GM21723 (cell line): Measurements from ENCODE around the gene FRK.
"Not testable (repeated sequence)": the region's sequence is repeated elsewhere in the genome, so short reads cannot be mapped to it uniquely, and the experiment has no call there.

Source experiments
- ATAC-seq: cut with Tn5 transposase; IDR thresholded peaks from one replicate; pipeline ENCODE4 v1.9.1; 2021; ENCODE audit warnings: mild to moderate bottlenecking, moderate library complexity; ENCODE audit not compliant: unreplicated experiment

The FRK gene

GRCh38 chr6:116074732-116075390 is 14.2 kb upstream of the FRK start:
- ATAC-seq: no peak

GRCh38 chr6:116073765-116074440 is 13.2 kb upstream of the FRK start:
- ATAC-seq: no peak

GRCh38 chr6:116072368-116072767 is 11.7 kb upstream of the FRK start:
- no peak for ATAC-seq

GRCh38 chr6:116070616-116071389 is 10.1 kb upstream of the FRK start:
- ATAC-seq: no peak

GRCh38 chr6:116070101-116070500 is 9.4 kb upstream of the FRK start:
- ATAC-seq: no peak

- ATAC-seq: no peak
These were observed 6.1 kb upstream of the FRK start for GRCh38 chr6:116066789-116067188.

GRCh38 chr6:116064666-116065065 is 4.0 kb upstream of the FRK start:
- no peak for ATAC-seq

- no peak for ATAC-seq
These were observed 1.8 kb upstream of the FRK start for GRCh38 chr6:116062496-116062895.

GRCh38 chr6:116059713-116060571 is 749 bp downstream of the FRK start:
- ATAC-seq: peak; percentile 75

GRCh38 chr6:116057766-116058165 is 2.9 kb downstream of the FRK start:
- no peak for ATAC-seq

- no peak for ATAC-seq
These were observed 5.2 kb downstream of the FRK start for GRCh38 chr6:116055513-116055912.

- no peak for ATAC-seq
These were observed 9.4 kb downstream of the FRK start for GRCh38 chr6:116051244-116051643.

GRCh38 chr6:116050737-116051136 is 10.0 kb downstream of the FRK start:
- no peak for ATAC-seq

GRCh38 chr6:116049321-116049720 is 11.4 kb downstream of the FRK start:
- ATAC-seq: no peak

- peak; percentile 88 for ATAC-seq
These were observed 13.3 kb downstream of the FRK start for GRCh38 chr6:116047173-116047933.

GRCh38 chr6:116046737-116047136 is 14.0 kb downstream of the FRK start:
- ATAC-seq: no peak

- ATAC-seq: not testable (repeated sequence)
These were observed 14.4 kb downstream of the FRK start for GRCh38 chr6:116046272-116046671.

- ATAC-seq: no peak
These were observed 18.8 kb downstream of the FRK start for GRCh38 chr6:116041934-116042333.

- no peak for ATAC-seq
These were observed 19.7 kb downstream of the FRK start for GRCh38 chr6:116040993-116041392.

GRCh38 chr6:116036885-116037284 is 23.8 kb downstream of the FRK start:
- ATAC-seq: no peak
